ENCODE measurements around the gene VASH2.

DNA sequence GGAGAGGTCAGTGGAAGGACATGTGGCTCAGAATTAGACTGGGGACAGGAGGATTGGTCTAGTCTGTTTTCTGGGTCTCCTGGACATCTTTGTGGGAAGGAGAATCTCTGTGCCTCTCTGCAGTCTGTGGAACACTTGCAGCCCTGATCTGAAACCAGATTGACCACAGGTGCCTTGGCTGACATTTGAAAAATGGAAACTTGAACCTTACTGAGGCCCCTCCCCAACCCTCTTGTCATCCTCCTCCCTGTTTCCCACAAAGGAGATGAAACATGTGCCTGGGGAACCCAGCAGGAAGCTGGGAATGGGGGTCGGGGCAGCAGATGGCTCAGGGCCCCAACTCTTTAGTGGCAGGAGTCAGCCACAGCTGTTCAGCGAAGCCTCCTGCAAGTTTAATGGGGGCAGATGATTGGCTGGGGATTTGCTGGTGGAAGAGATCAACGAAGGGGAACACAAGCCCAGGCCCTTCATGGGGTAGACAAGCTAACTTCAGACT is 18.1 kb downstream of the VASH2 start:
- TF ChIP-seq POLR2A (IDR thresholded peaks at IDR 0.05), result no peak
- TF ChIP-seq POLR2AphosphoS5 (IDR thresholded peaks at IDR 0.05), result no peak

All from breast epithelium (tissue), 3 donors.